HL-60/S4 treated with phorbol 12-myristate 13-acetate at 8.2 ng/mL for 4 days and 3 days (cell line): ENCODE measurements around the gene TRIO.
"Not testable (repeated sequence)": the region's sequence is repeated elsewhere in the genome, so short reads cannot be mapped to it uniquely, and the experiment has no call there.

Experiments used
- in situ Hi-C: fragments of 300-500 bp; cut with MboI; formaldehyde crosslinking; loops from 2 replicates; pipeline ENCODE4 v1.15.0; 2022; ENCODE audit warnings: low sequenced_read_pairs

Gene TRIO

DNA sequence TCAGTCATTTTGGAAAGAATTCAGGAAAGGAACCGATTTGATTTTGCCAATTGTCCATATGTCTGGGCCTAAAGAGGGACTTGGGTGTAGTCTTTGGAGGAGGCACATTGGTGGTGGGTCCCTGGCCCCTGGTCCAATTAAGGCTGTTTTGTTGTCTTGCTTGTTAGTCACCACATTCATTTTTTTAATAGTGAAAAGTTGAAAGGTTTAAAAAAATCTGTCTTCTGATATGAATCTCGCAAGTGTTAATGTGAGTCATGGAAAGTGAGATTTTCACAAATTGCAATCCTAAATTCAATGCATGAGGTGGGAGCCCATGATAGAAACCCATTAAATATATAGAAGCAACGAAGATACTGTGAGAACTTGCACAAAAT, 272.5 kb downstream of the TRIO start:
- in situ Hi-C loops, result no loop called here

DNA sequence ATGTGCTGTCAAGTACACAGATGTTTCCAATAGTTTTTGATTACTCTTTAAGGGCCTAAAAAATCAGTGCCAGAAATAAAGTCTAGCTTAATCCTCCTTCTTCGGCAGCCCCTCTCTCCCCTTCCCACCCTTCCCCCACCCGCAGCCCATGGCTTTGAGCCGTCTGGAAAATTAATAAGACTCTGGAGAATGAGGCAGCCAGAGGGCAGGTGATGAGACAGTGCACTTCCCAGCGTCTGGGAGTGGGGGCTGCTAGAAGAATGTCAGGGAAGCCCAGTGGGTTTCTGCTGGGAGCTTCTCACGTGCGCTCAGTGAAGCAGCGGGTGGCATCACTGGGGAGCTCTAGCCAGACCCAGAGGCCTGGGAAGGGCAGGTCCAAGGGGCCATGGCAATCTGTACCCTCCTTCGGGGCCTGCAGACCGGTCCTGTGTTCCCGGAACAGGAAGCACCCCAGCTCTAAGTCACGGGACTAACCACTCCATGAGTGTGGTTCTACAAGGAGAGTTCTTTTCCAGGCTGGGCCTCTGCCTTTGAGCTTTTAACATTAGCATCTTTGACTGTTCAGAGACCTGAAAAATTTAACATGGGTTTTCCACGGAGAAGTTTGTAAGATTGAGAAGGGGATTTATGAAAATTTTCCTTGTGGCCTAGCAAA, 273.6 kb downstream of the TRIO start:
- in situ Hi-C loops, result no loop called here

DNA sequence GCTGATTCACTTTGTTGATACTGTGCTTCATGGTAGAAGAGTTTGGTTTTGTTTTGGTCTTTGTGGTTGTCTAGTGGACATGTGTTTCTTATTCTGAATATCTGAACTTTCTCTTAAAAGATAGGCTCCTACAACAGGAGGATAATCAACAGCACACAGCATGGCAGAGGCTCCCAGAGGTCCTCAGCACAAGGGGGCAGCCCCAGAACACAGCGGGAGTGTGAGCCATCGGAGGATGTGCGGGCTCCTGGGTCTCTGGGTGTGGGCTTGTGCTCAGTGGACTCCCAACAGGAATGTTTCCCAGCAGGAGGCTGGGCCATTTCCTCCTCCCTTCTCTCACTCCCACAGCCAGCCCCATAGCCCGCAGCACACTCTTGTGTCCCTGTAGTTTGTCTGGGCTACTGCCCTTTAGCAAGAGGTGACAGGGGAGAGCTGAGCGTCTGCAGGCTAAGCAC, 274.2 kb downstream of the TRIO start:
- in situ Hi-C loops, result no loop called here

DNA sequence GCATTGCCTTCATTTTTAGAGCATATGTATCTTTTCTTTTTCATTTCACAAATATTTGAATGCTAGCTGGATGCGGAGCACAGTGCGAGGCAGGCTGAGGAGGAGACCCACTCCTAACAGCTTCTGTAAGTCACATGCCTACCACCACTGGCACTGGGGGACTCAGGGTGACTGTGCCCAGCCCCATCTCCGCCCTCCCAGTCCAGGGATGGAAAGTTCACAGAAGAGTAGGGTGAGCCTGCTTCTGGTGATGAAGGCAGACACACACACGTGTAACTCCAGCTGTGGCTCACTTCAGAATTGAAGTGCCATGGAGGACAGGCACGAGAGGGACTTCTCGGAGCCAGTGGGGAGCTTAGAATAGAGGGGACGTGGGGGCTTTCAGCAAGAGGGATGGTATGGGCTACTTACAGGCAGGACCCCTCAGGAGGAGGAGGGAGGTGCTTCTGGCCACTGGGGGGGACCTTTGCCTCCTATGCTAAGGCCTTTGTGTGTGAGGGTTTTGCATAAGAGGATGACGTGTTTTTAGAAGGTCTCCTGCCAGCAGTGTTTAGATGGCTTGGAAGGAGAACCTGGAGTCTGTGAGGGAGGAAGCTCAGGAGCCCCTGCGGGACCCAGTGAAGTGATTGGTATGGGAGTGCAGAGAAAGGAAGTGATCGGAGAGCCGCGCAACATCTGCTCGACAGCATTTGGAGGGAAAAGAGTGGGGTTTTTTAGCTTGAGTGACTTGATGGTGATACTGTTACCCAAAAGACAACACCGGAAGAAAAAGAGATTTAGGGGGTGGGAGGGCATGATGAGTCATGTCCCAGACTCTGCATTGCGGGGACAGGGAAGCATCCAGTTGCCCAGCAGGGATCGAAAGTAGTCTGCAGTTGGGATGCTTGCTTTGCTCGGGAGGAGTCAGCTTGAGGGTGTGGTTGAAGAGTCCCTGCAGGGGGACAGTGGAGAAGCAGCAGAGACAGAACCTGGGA, 274.9 kb downstream of the TRIO start:
- in situ Hi-C loops, result no loop called here

DNA sequence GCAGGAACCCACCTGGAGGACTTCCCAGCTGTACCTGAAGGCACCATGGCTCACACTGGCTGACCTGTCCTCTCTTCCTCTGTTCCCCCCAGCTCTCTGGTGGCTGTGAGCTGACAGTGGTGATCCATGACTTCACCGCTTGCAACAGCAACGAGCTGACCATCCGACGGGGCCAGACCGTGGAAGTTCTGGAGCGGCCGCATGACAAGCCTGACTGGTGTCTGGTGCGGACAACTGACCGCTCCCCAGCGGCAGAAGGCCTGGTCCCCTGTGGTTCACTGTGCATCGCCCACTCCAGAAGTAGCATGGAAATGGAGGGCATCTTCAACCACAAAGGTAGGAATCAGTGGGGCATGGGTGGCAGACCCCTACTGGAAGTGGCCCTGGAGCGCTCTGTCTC, 276.5 kb downstream of the TRIO start:
- in situ Hi-C loops, result no loop called here

DNA sequence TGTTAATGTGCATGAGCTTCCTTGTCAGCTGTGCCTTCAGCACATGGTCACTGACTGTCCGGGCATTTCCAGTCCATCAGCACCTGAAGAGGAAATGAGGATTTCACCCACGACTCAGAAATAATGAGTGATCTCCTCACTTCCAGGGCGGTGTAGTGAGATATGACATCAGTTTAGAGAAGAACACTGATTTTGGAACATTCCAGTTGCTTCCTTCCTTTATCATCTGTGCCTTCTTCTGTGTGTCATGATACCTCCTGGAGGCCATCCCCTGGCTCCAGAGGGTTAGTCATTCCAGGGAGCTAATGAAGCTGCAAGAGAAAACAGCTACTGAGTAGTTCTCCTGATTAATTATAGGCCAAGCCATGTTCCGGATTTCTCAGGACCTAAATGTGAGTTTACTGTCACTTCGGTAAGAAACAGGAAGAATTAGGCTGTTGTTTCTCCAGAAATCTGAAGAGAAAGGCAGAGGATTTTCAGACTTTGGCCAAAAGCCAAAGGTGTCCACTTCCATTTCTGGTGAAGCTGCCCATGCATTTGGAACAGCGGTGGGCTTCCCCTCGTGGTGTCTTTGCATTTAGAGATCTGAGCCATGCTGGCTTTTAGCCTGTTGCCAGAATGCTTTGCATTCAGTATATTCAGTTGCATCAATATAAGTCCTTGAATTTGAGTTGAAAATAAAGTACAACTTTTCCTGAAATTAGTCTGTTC, 277.1 kb downstream of the TRIO start:
- in situ Hi-C loops, result no loop called here

DNA sequence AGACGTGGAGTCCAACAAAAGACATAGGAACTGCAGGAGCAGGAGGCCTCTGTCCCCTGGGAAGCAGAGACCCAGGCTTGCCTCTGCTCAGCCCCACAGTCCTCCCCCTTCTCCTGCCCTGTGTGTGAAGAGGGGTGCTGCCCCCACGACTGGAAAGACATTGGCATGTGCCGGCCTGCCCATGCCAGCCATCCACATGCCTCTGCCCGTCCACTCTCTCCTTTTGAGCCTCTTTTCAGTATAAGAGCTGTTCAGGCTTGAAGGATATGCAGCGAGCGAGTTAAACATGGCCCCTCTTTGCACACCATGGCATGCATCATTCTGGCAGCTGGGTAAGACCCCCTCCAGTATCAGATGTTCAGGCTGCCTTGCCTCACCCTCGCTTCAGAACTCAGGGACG, 278.7 kb downstream of the TRIO start:
- in situ Hi-C loops, result no loop called here

DNA sequence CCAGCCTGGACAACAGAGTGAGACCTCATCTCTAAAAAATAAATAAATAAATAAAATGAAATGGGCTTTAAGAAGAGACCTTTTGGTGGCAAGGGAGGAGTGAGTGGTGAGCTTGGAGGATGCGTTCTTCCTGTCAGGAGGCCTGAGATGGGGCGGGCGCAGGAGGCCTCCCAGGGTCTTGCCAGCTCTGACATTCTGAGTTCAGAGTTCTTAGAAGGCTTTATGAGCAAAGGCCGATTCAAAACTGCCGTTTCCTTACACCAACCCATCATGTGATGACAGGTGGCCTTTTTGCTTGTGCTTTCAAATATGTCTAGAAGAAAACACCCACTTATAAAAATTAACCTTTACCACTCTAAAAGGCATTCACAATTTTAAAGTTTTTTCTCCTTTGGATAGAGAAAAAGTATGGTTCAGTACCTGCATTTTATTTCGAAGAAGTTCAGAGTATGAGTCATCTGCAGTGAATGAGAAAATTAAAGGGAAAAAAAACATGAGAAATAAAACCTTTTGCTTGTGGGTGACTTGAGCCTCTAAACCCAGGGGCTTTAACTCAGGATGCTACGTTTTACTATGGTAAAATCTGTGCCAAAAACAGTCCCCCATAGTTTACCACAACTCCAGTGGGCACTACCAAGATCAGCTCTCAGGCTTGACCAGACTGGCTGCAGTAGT, 281.0 kb downstream of the TRIO start:
- in situ Hi-C loops, result no loop called here

DNA sequence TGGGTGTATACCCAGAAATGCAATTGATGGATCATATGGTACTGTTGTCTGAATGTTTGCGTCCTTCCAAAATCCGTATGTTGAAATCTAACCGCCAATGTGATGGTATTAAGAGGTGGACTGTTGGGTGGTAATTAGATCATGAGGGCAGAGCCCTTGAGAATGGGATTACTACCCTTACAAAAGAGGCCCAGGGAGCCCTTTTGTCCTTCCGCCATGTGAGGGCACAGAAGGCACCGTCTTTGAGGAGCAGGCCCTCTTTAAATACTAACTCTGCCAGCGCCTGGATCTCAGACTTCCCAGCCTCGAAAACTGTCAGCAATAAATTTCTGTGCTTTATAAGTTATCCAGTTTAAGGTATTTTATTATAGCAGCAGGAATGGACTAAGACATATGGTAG, 282.4 kb downstream of the TRIO start:
- in situ Hi-C loops, result no loop called here

DNA sequence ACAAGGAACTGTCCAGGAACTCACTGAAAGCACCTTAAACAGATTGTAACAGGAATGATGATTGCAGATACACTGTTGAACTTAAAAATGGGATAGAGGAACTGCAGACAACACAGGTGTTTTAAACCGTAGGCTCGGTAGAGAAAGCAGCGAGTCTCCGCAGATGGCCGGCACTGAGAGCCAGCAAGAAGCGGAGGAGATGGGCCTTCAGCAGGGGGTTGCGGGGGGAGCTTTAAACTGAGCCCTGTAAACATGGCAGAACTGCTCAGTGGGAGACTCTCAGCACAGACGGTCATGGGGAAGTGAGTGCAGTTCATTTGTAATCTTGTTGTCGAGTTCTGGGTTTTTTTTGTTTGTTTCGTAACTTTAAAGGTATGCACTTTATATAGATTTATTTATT, 283.4 kb downstream of the TRIO start:
- in situ Hi-C loops, result no loop called here

DNA sequence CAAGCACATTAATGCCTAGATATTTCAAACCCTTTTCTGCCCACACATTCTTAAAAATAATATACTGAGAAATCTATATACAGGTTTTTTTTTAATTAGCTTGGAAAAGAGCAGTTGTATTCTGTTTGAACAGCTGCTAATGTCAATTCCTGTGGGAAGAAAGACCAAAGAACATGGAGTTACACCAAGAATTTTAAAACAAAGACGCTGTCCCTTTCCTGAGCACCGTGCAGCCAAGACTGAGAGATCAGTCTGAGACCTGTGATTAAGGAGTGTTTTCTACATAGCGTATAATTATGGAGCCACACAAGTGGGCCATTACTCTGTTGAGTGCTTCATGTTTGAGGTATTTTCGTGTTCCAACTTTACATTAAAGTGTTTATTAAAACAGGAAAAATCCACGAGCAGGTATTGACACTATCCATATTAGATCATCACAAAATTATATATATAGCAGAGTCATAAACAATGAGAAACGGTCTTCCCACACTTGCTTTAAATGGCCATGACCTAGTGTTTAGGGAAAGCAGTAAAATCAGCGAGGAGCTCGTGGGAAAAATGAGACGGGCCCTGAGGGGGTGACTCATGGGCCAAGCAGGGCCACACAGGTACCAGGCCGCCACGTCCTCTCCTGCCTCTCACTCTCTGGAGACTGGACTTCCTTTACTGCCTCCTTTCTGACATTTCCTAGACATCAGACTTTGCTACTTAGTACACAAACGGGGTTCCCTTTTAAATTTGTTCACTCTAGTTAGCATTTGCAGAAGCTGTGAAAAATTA, 285.4 kb downstream of the TRIO start:
- in situ Hi-C loops, result no loop called here

DNA sequence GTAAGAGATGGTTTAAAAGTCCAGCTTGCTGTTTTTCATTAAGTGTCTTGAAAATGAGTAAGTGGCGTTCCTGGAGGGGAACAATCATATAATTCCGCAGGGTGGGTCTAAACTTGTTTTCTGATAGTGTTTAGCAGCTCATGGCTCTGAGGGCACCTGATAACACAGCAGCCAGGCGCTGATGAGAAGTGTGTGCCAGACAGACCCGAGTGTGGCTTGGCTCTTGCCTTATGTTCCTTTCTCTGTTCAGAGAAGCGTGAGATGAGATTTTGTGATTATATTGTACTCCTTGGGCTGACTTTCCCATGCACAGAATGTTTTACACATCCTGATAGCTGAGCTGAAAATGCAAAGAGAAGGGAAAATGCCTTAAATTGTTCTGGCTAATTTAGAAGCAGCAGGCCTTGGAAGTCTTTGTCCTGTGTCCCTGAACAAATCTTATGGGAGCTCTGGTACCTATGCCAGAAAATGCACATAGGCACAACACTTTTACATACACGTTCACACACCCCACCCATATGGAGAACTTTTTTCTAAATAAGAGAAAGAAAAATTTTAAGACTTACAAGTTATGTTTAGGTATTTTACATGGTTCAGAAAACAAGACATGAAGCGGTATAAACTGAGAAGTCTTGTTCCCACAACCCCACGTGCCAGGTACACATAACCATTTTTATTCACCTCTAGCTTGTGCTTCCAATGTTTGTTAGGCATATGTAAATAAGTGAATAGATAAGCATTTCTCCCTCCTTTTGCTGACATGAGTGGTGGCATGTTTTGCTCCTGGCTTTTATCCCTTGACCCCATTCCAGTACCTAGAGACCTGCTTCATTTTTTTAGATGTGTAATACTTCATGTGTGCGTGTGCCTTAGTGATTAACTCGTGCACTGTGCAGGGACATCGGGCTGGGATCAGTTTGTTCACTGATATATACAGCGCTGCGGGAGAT, 286.2 kb downstream of the TRIO start:
- in situ Hi-C loops, result no loop called here

DNA sequence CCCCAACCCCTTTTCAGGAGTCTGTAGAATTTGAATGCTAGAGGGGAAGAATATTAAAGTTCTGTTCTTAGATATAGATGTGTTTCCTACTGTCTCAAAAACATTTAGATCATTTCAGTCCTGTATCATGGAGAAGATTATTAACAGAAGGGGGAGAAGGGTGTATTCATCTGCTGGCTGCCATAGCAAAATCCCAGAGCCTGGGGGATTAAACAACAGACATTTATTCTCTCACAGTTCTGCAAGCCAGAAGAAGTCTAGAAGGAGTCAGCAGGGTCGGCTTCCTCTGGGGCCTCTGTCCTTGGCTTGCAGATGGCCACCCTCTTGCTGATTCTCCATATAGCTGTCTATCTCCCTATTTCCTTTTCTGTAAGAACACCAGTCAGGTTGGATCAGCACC, 288.4 kb downstream of the TRIO start:
- in situ Hi-C loops, result no loop called here

DNA sequence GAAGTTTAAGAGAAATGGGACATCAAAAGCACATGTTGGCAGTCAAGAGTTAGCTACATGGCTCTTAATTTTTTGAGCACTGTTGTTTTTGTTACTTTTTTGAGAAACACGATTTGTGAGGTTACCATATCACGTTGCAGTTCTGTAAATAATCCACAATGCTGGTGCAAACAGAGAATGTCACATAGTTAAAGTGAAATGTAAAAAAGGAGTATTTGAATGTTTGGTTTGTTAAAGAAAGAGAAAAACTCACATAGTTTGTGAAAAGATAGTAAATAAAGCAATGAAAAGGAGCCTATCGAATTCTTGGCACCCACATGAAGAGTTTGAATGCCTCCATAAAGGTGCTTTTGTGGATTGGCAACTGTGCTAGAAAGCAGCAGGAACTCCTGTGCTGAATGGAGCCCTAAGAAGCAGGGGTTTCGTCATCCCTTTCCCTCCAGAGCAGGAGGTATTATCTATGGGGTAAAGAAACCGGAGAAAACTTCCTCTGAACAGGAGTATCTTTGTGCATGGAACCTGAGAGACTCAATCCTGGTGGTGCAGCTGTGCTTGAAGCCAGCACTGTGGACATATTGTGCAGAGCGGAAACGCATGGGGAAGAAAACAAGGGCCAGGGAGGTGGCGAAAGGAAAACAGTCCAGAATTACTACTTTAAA, 289.9 kb downstream of the TRIO start:
- in situ Hi-C loops, result no loop called here

DNA sequence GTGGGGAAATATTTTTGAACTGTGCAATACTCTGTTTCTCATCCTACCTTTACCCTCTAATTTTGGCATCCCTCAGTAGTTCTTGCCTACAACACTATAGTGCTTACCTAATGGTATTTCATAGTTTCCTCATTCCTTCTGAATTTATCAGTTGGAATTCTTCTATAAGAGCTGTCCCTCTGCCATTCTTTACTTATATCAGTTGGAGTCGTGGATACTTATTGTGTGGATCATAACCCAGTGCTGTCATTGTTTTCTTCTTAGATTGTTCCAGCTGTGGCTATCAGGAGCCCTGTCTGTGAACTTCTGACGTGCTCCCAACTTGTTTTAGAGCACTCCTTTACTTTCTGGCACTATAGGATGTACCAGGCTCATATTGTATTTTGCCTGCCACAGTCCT, 292.3 kb downstream of the TRIO start:
- in situ Hi-C loops, result no loop called here

DNA sequence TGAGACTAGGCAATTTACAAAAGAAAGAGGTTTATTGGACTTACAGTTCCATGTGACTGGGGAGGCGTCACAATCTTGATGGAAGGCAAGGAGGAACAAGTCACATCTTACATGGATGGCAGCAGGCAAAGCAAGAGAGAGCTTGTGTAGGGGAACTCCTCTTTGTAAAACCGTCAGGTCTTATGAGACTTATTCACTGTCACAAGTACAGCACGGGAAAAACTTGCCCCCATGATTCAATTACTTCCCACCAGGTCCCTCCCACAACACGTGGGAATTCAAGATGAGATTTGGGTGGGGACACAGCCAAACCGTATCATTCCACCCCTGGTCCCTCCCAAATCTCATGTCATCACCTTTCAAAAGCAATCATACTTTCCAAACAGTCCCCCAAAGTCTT, 293.0 kb downstream of the TRIO start:
- in situ Hi-C loops, result not testable (repeated sequence)

DNA sequence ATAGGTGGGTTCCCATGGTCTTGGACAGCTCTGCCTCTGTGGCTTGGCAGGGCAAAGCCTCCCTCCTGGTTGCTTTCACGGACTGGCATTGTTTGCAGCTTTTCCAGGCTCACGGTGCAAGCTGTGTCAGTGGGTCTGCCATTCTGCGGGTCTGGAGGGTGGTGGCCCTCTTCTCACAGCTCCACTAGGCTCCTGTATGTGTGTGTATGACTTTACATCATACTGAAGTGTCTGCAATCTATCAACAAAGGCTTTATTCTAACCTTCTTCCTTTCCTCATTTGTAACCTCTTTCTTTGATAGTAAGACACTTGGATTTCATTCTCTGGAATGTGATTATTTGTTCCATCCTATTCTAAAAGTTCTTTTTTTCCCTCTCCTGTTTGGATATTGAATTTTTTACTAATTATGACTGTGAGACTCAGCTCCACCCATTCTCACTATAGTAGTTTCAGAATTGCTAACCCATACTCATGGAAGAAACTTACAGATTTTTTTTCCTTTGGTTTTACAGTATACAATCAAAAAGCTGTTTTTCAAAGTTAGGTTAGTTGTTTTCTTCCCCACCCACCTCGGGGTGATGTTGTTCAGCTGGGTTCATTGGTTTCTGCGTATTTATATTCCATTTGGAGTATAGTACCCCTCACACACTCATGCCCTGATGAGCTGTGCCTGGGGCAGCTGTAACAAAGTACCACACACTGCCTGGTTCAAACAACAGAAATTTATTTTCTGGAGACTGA, 293.8 kb downstream of the TRIO start:
- in situ Hi-C loops, result no loop called here

DNA sequence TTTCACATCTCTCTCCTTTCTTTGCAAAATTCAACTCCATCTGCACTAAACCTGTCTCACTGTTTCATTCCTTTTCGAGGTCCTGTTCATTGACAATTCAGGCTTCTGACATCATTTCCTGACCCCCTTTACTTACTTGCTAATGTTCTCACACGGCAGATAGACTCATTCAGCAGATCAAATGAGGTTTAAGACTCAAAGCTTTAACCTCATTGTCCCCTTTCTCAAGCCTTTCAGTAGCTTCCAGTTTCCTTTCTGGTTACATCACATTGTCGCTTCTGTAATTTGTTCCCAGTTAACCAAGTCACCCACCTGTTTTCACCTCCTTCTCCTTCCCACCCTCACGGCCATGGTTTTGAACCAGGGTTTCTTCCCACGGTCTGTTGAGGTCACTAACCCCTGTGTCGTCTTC, 295.1 kb downstream of the TRIO start:
- in situ Hi-C loops, result no loop called here
